MV-4-11 (cell line): Measurements from ENCODE around the gene MBNL1.
"Not testable (repeated sequence)": the region's sequence is repeated elsewhere in the genome, so short reads cannot be mapped to it uniquely, and the experiment has no call there.

ENCODE experiments used
- DNase-seq: peaks from one replicate; lab custom pipeline; 2025; lab: John Stamatoyannopoulos, UW

MBNL1 gene

GRCh38 chr3:152377184-152377570 lies 108.4 kb downstream of the MBNL1 start:
- DNase-seq: no peak

- DNase-seq: no peak
Measured at GRCh38 chr3:152379415-152380042, 110.8 kb downstream of the MBNL1 start.

- no peak for DNase-seq
Measured at GRCh38 chr3:152380043-152380442, 111.3 kb downstream of the MBNL1 start.

- no peak for DNase-seq
Measured at GRCh38 chr3:152381881-152382295, 113.2 kb downstream of the MBNL1 start.

GRCh38 chr3:152382312-152383135 lies 113.8 kb downstream of the MBNL1 start:
- peak; percentile 25 for DNase-seq

- no peak for DNase-seq
Measured at GRCh38 chr3:152383136-152383606, 114.4 kb downstream of the MBNL1 start.

GRCh38 chr3:152384412-152384811 lies 115.7 kb downstream of the MBNL1 start:
- no peak for DNase-seq

- DNase-seq: no peak
Measured at GRCh38 chr3:152385761-152386160, 117.0 kb downstream of the MBNL1 start.

GRCh38 chr3:152386208-152386607 lies 117.5 kb downstream of the MBNL1 start:
- no peak for DNase-seq

GRCh38 chr3:152388631-152389030 lies 119.9 kb downstream of the MBNL1 start:
- no peak for DNase-seq

- DNase-seq: no peak
Measured at GRCh38 chr3:152389316-152389934, 120.7 kb downstream of the MBNL1 start.

- no peak for DNase-seq
Measured at GRCh38 chr3:152390647-152391046, 121.9 kb downstream of the MBNL1 start.

- DNase-seq: no peak
Measured at GRCh38 chr3:152391671-152392070, 122.9 kb downstream of the MBNL1 start.

GRCh38 chr3:152392272-152392880 lies 123.6 kb downstream of the MBNL1 start:
- no peak for DNase-seq

- DNase-seq: no peak
Measured at GRCh38 chr3:152394246-152394645, 125.5 kb downstream of the MBNL1 start.

GRCh38 chr3:152395764-152396163 lies 127.0 kb downstream of the MBNL1 start:
- no peak for DNase-seq

- DNase-seq: no peak
Measured at GRCh38 chr3:152396867-152397266, 128.1 kb downstream of the MBNL1 start.

- DNase-seq: not testable (repeated sequence)
Measured at GRCh38 chr3:152397348-152397747, 128.6 kb downstream of the MBNL1 start.

GRCh38 chr3:152398495-152398894 lies 129.8 kb downstream of the MBNL1 start:
- DNase-seq: no peak

- peak; percentile 45 for DNase-seq
Measured at GRCh38 chr3:152399374-152399773, 130.6 kb downstream of the MBNL1 start.

GRCh38 chr3:152400887-152401286 lies 132.2 kb downstream of the MBNL1 start:
- DNase-seq: no peak

GRCh38 chr3:152402695-152403451 lies 134.1 kb downstream of the MBNL1 start:
- DNase-seq: no peak
